IPS-15b (cell line): ENCODE data around the gene CDHR4.
"Not testable (repeated sequence)": the region's sequence is repeated elsewhere in the genome, so short reads cannot be mapped to it uniquely, and the experiment has no call there.

ENCODE experiments used
- H3K27me3 ChIP-seq: one replicate; pipeline ENCODE4 v1.6.1; 2013; ENCODE audit warnings: low read length; ENCODE audit not compliant: control insufficient read depth, insufficient read depth
- H3K36me3 ChIP-seq: one replicate; pipeline ENCODE4 v1.6.1; 2013; ENCODE audit warnings: low read length; ENCODE audit not compliant: control insufficient read depth, insufficient read depth
- H3K4me1 ChIP-seq: one replicate; pipeline ENCODE4 v1.6.1; 2013; ENCODE audit warnings: mild to moderate bottlenecking, low read length; ENCODE audit not compliant: control insufficient read depth, insufficient read depth
- H3K4me3 ChIP-seq: one replicate; pipeline ENCODE4 v1.5.1; 2013; ENCODE audit warnings: low read depth, low read length
- H3K9ac ChIP-seq: one replicate; pipeline ENCODE4 v1.6.1; 2013; ENCODE audit warnings: low read depth, mild to moderate bottlenecking, low read length
- H3K9me3 ChIP-seq: one replicate; pipeline ENCODE4 v1.6.1; 2013; ENCODE audit warnings: mild to moderate bottlenecking, low read length; ENCODE audit not compliant: control insufficient read depth, insufficient read depth

The CDHR4 gene

DNA sequence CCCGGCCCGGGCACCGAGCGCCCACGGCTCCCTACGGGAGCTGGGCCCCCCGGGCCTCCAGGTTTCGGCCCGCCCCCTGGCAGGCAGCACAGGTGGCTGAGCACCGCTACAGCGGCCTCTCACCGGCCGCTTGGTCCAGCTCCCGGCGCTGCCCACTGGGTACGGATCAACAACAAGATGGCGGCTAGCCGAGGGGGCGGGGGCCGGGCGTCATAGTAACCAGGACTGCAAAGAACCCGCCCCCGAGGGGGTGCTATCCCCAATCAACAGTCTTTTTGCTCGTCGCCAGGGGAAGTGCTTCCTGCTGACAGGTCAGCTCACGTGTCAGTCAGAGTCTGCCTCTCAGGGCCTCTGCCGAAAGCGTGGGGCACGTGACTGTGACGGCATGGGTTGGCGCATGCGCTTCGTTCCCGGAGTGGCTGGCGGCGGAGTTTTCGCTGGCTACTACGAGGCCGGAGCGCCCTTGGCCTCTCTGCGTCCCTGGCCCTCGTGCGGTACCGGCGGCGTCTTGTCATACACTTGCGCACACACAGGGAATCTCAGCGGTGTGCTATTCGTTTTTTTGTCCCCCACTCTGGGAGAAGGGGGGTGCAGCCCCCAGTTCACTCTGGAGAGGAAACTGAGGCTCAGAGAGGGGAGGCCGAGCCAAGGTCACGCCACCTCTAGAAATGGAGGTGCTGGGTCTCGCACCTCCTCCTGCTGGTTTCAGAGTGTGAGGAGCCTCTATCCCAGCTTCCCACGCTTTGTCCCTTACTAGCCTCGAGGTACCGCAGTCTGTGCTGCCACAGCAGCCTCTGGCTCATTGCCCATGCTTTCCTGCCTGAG is 13.1 kb downstream of the CDHR4 start, which contains the start of gene IP6K1:
Gene IP6K1 (minus strand): TSS at position 186 of the 825 bp plus-strand sequence. CDS start 38,502 bp downstream, outside the sequence.
- no peaks in the 10 kb centered on the region for H3K27me3 ChIP-seq
- H3K4me3 ChIP-seq, result peak within 1 kb of the TSS; percentile 89
- peaks cover 6% of the 10 kb centered on the region for H3K4me1 ChIP-seq
- H3K9ac ChIP-seq, result peak within 1 kb of the TSS; percentile 77
- H3K36me3 ChIP-seq, result peaks cover 3% of the 10 kb centered on the region
- no peaks in the 10 kb centered on the region for H3K9me3 ChIP-seq

- peaks cover 6% of the 10 kb centered on the region for H3K4me1 ChIP-seq
- H3K36me3 ChIP-seq, result peaks cover 3% of the 10 kb centered on the region
- H3K9ac ChIP-seq, result peak overlapping the region; percentile 77
These were observed 13.9 kb downstream of the CDHR4 start for GRCh38 chr3:49785565-49786356.

DNA sequence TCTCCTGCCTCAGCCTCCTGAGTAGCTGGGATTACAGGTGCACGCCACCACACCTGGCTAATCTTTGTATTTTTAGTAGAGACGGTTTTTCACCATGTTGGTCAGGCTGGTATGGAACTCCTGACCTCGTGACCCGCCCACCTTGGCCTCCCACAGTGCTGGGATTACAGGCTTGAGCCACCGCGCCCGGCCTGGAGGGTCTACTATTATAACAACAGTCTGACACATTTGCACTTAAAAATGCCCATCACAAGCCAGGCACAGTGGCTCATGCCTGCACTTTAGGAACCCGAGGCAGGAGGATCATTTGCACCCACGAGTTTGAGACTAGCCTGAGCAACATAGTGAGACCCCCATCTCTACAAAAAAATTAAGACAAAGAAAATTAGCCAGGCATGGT is 17.4 kb downstream of the CDHR4 start:
- H3K4me1 ChIP-seq, H3K9me3 ChIP-seq: not testable (repeated sequence)

More at GRCh38 chr3:49785565-49786356, 13.9 kb downstream of the CDHR4 start:
- Histone ChIP-seq H3K27me3 (no peaks in the 10 kb centered on the region), H3K9me3 (no peaks in the 10 kb centered on the region), H3K4me3 (peak overlapping the region; percentile 89)

GRCh38 chr3:49781415-49782199 is 18.1 kb downstream of the CDHR4 start:
- Histone ChIP-seq H3K4me3 (no peak overlapping the region), H3K36me3 (peaks cover 3% of the 10 kb centered on the region), H3K9me3 (no peaks in the 10 kb centered on the region), H3K4me1 (no peaks in the 10 kb centered on the region), H3K27me3 (no peaks in the 10 kb centered on the region), H3K9ac (no peak overlapping the region)

More for the DNA sequence above, 17.4 kb downstream of the CDHR4 start:
- H3K27me3 ChIP-seq, H3K36me3 ChIP-seq, H3K4me3 ChIP-seq, H3K9ac ChIP-seq: not testable (repeated sequence)

DNA sequence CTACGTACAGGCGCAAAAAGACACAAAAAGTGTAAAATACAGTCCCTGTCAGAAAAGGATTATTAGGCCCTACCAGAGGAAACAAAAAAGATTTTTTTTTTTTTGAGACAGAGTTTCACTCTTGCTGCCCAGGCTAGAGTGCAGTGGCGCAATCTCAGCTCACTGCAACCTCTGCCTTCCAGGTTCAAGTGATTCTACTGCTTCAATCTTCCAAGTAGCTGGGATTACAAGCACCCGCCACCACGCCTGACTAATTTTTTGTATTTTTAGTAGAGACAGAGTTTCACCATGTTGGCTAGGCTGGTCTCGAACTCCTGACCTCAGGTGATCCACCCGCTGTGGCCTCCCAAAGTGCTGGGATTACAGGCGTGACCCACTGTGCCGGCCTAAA is 18.7 kb downstream of the CDHR4 start:
- H3K4me1 ChIP-seq, H3K27me3 ChIP-seq, H3K9ac ChIP-seq, H3K9me3 ChIP-seq, H3K4me3 ChIP-seq, H3K36me3 ChIP-seq: not testable (repeated sequence)

DNA sequence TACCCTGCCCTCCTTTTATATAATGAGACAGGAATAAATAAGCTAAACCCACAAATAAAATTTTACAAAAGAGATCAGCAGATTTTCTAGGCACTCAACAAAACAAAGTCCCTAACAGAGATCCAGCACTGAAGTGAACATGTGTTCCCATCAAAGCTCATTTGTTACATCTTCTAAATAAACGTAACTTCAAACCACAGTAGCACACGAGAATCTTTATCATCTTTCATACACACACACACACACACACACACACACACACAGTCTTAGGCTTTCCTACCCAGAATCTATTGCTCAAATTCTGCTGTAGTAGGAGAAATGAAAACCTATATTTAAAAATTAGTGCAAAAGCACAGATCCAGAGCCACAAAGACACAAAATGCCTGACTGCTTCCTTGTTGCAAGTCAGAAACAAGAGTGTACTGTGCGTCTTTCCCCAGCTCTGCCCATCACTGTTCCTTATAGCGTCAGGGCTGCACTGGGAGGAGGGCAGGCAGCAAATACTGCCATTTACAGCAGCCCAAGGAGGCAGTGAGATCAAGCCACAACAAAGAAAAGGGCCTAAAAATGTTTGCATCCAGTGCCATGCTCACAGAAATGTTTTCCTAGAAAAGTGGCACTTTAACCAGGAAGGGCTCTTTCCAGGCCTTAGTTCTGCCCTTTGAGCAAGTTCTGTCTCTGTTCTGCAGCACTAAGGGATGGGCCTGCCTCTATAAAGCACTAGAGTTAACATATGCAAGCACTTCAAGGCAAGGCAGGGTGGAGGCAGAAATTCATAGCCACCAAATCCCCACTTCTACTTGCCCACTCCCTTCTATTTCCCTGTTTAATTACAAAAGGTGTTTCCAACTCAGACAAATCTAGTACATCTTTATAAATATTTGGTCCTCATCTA is 19.3 kb downstream of the CDHR4 start:
- Histone ChIP-seq H3K27me3 (no peaks in the 10 kb centered on the region), H3K4me1 (no peaks in the 10 kb centered on the region), H3K9ac (no peak overlapping the region), H3K4me3 (no peak overlapping the region), H3K9me3 (no peaks in the 10 kb centered on the region), H3K36me3 (peaks cover 3% of the 10 kb centered on the region)

DNA sequence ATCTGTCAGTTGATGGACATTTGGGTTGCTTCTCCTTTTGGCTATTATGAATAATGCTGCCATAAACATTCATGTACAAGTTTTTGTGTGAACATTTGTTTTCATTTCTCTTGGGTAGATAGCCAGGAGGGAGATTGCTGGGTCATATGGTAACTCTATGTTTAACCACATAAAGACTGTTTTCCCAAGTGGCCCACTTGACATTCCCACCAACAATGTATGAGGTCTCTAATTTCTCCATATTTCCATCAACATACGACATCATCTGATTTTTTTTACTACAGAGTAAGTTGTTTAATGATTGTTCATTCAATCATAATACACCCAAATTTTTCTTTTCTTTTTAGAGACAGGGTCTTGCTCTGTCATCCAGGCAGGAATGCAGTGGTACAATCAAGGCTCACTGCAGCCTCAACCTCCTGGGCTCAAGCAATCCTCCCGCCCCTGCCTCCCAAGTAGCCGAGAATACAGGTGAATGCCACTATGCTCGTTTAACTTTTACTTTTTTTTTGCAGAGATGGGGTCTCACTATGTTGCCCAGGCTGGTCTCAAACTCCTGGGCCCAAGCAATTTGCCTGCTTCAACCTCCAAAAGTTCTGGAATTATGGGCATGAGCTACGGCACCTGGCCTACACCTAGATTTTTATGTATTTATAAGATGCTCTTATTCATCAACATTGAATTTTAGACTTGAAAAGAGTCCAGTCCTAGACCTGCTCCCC is 20.2 kb downstream of the CDHR4 start:
- H3K36me3 ChIP-seq, result peaks cover 3% of the 10 kb centered on the region

GRCh38 chr3:49776101-49776500 is 23.6 kb downstream of the CDHR4 start:
- H3K4me1 ChIP-seq, H3K4me3 ChIP-seq, H3K9me3 ChIP-seq, H3K27me3 ChIP-seq, H3K9ac ChIP-seq, H3K36me3 ChIP-seq: not testable (repeated sequence)

More for the DNA sequence above, 20.2 kb downstream of the CDHR4 start:
- H3K4me3 ChIP-seq, result no peak overlapping the region
- H3K9me3 ChIP-seq, result no peaks in the 10 kb centered on the region
- H3K4me1 ChIP-seq, result no peaks in the 10 kb centered on the region
- no peak overlapping the region for H3K9ac ChIP-seq
- no peaks in the 10 kb centered on the region for H3K27me3 ChIP-seq

DNA sequence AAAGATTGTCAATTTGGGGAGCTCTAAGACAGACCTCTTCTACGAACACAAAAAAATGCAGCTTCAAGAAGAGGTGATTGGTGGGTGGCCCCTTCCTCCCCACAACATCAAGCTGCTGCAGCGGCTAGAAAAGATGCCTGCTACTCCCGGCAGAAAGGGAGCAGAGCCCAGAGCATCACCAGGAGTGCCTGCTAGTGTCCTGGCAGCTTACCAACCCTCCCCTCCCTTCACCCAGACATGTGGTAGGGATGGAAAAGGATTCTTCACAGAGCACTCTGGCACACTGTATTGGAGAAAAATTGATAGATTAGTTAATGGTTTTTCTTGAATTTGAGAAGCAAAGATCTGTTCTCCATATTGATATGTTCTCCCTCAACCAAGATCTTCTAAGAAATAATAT is 24.1 kb downstream of the CDHR4 start:
- Histone ChIP-seq H3K9me3 (no peaks in the 10 kb centered on the region), H3K9ac (no peak overlapping the region), H3K27me3 (no peaks in the 10 kb centered on the region), H3K36me3 (no peaks in the 10 kb centered on the region), H3K4me3 (no peak overlapping the region), H3K4me1 (no peaks in the 10 kb centered on the region)

GRCh38 chr3:49772703-49773102 is 27.0 kb downstream of the CDHR4 start:
- no peak overlapping the region for H3K4me3 ChIP-seq
- H3K4me1 ChIP-seq, result no peaks in the 10 kb centered on the region
- no peaks in the 10 kb centered on the region for H3K27me3 ChIP-seq
- H3K9ac ChIP-seq, result no peak overlapping the region
- no peaks in the 10 kb centered on the region for H3K9me3 ChIP-seq
- no peaks in the 10 kb centered on the region for H3K36me3 ChIP-seq
